ENCODE measurements around the gene NFKB2.

Gene NFKB2

GRCh38 chr10:102394801-102395399 is 605 bp upstream of the NFKB2 start:
- peak; percentile 54 for DNase-seq (ENCODE audit: low spot score)

DNA sequence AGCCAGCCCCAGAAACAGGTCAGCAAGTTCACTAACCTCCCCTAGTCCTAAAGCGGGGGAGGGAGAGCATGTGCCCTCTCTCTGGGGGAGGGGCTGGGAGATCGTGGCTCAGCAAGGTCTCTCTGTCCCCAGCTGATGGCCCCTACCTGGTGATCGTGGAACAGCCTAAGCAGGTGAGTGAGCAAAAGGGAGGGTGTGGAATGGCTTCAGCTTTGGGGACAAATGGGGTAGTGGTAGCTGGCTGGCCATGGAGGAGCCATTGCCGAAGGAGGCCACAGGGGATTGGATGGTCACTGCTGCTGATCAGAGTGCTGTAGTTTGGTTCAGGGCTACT is 779 bp downstream of the NFKB2 start:
- peak; percentile 9 for DNase-seq (ENCODE audit: low spot score)

DNA sequence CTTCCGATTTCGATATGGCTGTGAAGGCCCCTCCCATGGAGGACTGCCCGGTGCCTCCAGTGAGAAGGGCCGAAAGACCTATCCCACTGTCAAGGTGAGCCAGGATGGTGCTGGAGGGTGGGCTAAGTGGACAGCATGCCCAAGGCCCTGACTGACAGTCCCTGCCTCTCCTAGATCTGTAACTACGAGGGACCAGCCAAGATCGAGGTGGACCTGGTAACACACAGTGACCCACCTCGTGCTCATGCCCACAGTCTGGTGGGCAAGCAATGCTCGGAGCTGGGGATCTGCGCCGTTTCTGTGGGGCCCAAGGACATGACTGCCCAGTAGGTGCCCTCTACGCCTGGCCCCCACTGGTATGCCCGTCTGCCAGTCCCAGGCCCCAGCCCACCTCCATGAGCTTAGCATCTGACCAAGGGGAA is 1.2 kb downstream of the NFKB2 start:
- no peak for DNase-seq (ENCODE audit: low spot score)

GRCh38 chr10:102397222-102398171 is 2.0 kb downstream of the NFKB2 start:
- no peak for DNase-seq (ENCODE audit: low spot score)

GRCh38 chr10:102398172-102399020 is 2.9 kb downstream of the NFKB2 start:
- DNase-seq (ENCODE audit: low spot score): no peak

- DNase-seq (ENCODE audit: low spot score): peak; percentile 71
These were observed 3.9 kb downstream of the NFKB2 start for GRCh38 chr10:102399217-102400021.

DNA sequence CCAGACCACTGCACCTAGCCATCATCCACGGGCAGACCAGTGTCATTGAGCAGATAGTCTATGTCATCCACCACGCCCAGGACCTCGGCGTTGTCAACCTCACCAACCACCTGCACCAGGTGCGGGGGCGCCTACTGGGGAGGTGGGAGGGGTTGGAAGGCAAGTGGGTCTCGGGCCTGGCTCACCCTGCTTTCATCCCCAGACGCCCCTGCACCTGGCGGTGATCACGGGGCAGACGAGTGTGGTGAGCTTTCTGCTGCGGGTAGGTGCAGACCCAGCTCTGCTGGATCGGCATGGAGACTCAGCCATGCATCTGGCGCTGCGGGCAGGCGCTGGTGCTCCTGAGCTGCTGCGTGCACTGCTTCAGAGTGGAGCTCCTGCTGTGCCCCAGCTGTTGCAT is 4.6 kb downstream of the NFKB2 start:
- peak; percentile 4 for DNase-seq (ENCODE audit: low spot score)

- no peak for DNase-seq (ENCODE audit: low spot score)
These were observed 5.3 kb downstream of the NFKB2 start for GRCh38 chr10:102400598-102401341.

DNA sequence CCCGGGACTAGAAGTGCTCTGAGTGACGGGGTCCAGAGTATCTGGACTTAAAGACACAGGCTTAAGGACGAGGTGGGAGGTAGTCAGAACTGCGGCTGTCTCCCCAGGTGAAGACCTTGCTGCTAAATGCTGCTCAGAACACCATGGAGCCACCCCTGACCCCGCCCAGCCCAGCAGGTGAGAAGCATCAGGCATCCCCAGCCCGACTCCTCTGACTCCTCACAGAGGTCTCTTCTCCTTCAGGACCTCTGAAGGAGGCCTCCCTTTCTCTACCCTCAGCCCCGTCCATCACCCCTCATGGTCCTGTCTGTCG is 5.8 kb downstream of the NFKB2 start:
- DNase-seq (ENCODE audit: low spot score): no peak

DNA sequence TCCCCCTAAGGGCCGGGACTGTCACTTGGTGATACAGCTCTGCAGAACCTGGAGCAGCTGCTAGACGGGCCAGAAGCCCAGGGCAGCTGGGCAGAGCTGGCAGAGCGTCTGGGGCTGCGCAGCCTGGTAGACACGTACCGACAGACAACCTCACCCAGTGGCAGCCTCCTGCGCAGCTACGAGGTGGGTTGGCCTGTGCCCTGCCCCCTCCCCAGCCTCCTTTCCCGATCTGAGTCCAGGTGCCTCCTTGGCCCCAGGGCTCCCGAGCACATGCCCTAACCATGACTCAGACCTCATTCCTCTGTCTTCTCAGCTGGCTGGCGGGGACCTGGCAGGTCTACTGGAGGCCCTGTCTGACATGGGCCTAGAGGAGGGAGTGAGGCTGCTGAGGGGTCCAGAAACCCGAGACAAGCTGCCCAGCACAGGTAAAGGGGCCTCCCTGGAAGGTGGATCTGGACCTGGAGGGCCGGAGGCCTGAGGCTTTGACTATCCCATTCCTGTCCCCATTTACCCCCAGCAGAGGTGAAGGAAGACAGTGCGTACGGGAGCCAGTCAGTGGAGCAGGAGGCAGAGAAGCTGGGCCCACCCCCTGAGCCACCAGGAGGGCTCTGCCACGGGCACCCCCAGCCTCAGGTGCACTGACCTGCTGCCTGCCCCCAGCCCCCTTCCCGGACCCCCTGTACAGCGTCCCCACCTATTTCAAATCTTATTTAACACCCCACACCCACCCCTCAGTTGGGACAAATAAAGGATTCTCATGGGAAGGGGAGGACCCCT is 6.4 kb downstream of the NFKB2 start:
- no peak for DNase-seq (ENCODE audit: low spot score)

DNA sequence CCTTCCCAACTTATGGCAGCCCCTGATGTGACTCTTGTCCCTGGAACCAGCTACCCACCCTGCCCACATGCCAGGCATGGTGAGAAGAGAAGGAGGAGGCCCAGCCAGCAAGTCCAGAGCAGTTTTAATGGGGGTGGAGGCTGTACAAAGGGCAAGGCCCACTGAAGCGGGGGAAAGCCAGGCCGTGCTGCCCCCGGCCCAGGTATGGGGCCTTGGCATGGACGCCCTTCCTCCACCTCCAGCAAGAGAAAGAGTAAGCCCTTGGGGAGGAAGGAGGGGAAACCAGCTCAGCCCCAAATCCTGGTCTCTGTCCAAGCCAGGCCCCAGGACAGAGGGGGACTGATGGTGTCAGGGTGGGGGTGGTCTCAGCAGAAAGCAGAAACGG is 7.0 kb downstream of the NFKB2 start:
- no peak for DNase-seq (ENCODE audit: low spot score)

GRCh38 chr10:102403115-102403514 is 7.6 kb downstream of the NFKB2 start:
- DNase-seq (ENCODE audit: low spot score): no peak

GRCh38 chr10:102404361-102405107 is 9.0 kb downstream of the NFKB2 start:
- no peak for DNase-seq (ENCODE audit: low spot score)

- no peak for DNase-seq (ENCODE audit: low spot score)
These were observed 9.6 kb downstream of the NFKB2 start for GRCh38 chr10:102405108-102405571.

DNA sequence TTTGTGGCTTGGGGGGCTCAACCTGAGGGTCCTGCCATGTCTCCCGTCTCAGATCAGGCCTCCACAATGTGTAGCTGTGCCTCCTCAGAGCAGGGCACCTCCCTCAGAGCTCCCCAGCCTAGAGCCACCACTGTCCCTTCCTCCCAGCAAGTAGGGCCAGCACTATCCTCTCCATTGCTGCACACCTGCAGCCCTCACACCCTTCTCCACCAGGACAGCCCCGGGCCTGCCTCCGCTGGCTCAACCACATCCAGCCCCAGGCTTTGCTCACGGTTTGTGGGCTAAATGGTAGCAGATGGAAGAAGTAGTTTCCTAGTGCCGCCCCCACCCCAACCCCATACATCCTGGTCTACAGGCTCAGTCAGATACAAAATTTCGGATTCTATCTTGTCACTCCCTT is 10.1 kb downstream of the NFKB2 start:
- DNase-seq (ENCODE audit: low spot score): no peak

DNA sequence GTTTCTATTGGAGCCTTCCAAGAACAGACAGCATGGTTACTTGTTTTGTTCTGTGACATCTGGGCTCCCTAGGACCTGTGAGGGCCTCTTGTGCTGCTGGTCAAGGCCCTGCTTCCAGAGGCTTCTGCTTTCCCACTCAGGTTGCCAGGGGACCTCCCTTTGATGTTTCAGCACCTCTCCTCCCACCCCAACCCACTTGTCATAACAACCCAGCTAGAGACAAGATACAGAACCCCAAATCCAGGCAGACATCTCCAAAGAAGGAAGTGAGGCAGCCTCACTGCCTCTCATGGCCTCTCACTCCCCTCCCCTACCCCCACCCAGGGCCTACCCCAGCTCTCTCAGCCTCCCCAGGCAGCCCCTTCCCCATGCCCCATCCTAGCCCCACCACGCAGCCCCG is 11.3 kb downstream of the NFKB2 start:
- DNase-seq (ENCODE audit: low spot score): no peak

DNA sequence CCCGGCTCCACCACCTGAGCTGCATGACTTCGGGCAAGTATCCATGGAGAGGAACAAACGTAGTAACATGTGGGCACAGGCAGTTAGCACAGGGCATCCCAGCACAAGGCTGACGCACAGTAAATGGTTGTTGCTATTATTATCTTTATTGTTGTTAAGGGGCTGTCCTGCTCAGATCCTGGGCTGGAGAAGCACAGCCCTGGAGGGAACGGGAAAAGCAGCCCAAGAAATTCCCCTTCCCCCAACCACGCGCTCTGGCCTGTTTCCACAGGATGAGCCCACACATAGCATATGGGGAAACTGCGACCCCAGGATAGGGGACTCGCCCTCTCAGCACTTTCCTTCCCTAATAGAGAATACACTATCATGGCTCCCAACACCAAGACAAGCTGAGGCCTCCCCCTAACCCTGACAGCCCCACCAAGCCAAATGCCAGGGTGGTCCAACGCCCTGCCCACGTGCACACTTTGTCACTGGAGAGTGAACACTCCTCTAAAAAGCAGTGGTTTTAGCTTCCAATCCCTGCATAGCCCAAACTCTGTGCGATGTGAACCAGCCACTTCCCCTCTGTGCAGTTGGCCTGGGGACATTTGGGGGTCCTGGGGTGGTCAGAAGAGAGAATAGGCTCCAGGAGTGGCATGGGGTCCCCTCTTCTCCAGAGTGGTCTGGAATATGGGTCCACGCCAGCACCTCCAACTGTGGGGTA is 12.1 kb downstream of the NFKB2 start:
- peak; percentile 10 for DNase-seq (ENCODE audit: low spot score)

- peak; percentile 16 for DNase-seq (ENCODE audit: low spot score)
These were observed 12.7 kb downstream of the NFKB2 start for GRCh38 chr10:102408131-102408727.

Measured in HuH-7.5 (cell line).